ENCODE data around the gene SCO2. TPM values are rescaled to one million over a fixed set of nuclear protein-coding genes. Genes with fewer than 3 reads are reported as not detected.
"Not testable (repeated sequence)": the region's sequence is repeated elsewhere in the genome, so short reads cannot be mapped to it uniquely, and the experiment has no call there.

SCO2 gene
- total and polyA plus RNA-seq, 11 donors, result 0.67 to 2.6 (median 1.1) TPM; not detected in 6

- peak in 3 of 5 donors; percentile 39 to 59 (median 45) for DNase-seq
- H3K4me1 ChIP-seq, result peaks cover 2 to 72% (median 22%) of the 10 kb centered on the region in 12 donors
- H3K36me3 ChIP-seq; intact Hi-C loops (cut with DNase I); H3K9me3 ChIP-seq; ATAC-seq: not testable (repeated sequence)
- H3K4me3 ChIP-seq, result peak overlapping the region in 1 of 12 donors; percentile 18
- 60 to 63% (median 62%) methylated on average over 21 of the region's 21 CpGs for WGBS, 4 donors
- H3K27ac ChIP-seq, result peak overlapping the region in 7 of 12 donors; percentile 4 to 98 (median 94)
- TF ChIP-seq POLR2A (IDR thresholded peaks at IDR 0.05), result peak in 1 of 2 donors; percentile 23
- peaks cover 0 to 65% (median 6%) of the 10 kb centered on the region in 9 donors for H3K27me3 ChIP-seq
These were observed 8.7 kb upstream of the SCO2 start for GRCh38 chr22:50533856-50534711.

GRCh38 chr22:50532824-50533796 is 7.7 kb upstream of the SCO2 start:
- H3K27me3 ChIP-seq, result peaks cover 0 to 65% (median 6%) of the 10 kb centered on the region in 9 donors
- H3K27ac ChIP-seq, result peak overlapping the region; percentile 78 to 98 (median 94)
- H3K36me3 ChIP-seq, result peaks cover 0 to 14% (median 0%) of the 10 kb centered on the region in 9 donors
- DNase-seq (peak in 2 of 5 donors; percentile 17 to 22), ATAC-seq (no peak)
- TF ChIP-seq CTCF (IDR thresholded peaks at IDR 0.05) (no peak), POLR2A (IDR thresholded peaks at IDR 0.05) (no peak)
- WGBS, 4 donors, result 70 to 77% (median 72%) methylated on average over 19 of the region's 19 CpGs
- H3K4me3 ChIP-seq, result peak overlapping the region in 8 of 12 donors; percentile 60 to 89 (median 81)
- no peaks in the 10 kb centered on the region for H3K9me3 ChIP-seq
- intact Hi-C loops (cut with DNase I), result no loop called here
- peaks cover 0 to 72% (median 20%) of the 10 kb centered on the region in 12 donors for H3K4me1 ChIP-seq

- Histone ChIP-seq H3K27me3 (peaks cover 0 to 61% (median 6%) of the 10 kb centered on the region in 9 donors), H3K36me3 (peaks cover 0 to 17% (median 0%) of the 10 kb centered on the region in 9 donors), H3K4me1 (peaks cover 0 to 72% (median 22%) of the 10 kb centered on the region in 12 donors), H3K4me3 (peak overlapping the region; percentile 45 to 89 (median 72)), H3K9me3 (no peaks in the 10 kb centered on the region), H3K27ac (peak overlapping the region; percentile 78 to 98 (median 94))
- TF ChIP-seq CTCF (IDR thresholded peaks at IDR 0.05) (no peak), POLR2A (IDR thresholded peaks at IDR 0.05) (peak in 1 of 2 donors; percentile 35)
- ATAC-seq (peak; percentile 57 to 75 (median 66)), DNase-seq (peak; percentile 87 to 90 (median 89))
- intact Hi-C loops (cut with DNase I), result no loop called here
- 2 to 9% (median 6%) methylated on average over 21 to 56 of the region's 56 CpGs for WGBS, 4 donors
These were observed 6.7 kb upstream of the SCO2 start for GRCh38 chr22:50531962-50532674.

GRCh38 chr22:50531546-50531961 is 6.2 kb upstream of the SCO2 start:
- DNase-seq (peak in 4 of 5 donors; percentile 66 to 86 (median 74)), ATAC-seq (peak in 3 of 4 donors; percentile 6 to 29 (median 14))
- Histone ChIP-seq H3K9me3 (no peaks in the 10 kb centered on the region), H3K36me3 (peaks cover 0 to 17% (median 0%) of the 10 kb centered on the region in 9 donors), H3K4me1 (peaks cover 0 to 72% (median 26%) of the 10 kb centered on the region in 12 donors), H3K27me3 (peaks cover 0 to 61% (median 6%) of the 10 kb centered on the region in 9 donors), H3K4me3 (peak overlapping the region; percentile 45 to 89 (median 72)), H3K27ac (peak overlapping the region; percentile 78 to 98 (median 94))
- intact Hi-C loops (cut with DNase I), result no loop called here
- WGBS, 4 donors, result 0 to 2% (median 1%) methylated on average over 16 to 44 of the region's 44 CpGs
- TF ChIP-seq POLR2A (IDR thresholded peaks at IDR 0.05), result no peak
- TF ChIP-seq CTCF (IDR thresholded peaks at IDR 0.05), result no peak

Measured in heart left ventricle (tissue), 16 donors.